ENCODE results near the gene AKIRIN1. TPM values are rescaled to one million over a fixed set of nuclear protein-coding genes. Genes with fewer than 3 reads are reported as not detected.

The AKIRIN1 gene
- total RNA-seq, 1 experiment from 2014 or later, result 60.0 TPM

- no peak overlapping the region for H3K4me3 ChIP-seq (replicated peaks in 1 of 2; ENCODE audit: low read depth in 1 of 2, low read length in 2 of 2)
- no peaks in the 10 kb centered on the region for H3K36me3 ChIP-seq (ENCODE audit: control insufficient read depth in 1 of 2, insufficient read depth in 2 of 2, low read length in 2 of 2)
- no peaks in the 10 kb centered on the region for H3K9me3 ChIP-seq (ENCODE audit: control insufficient read depth in 1 of 2, insufficient read depth in 1 of 2, low read depth in 1 of 2, low read length in 2 of 2)
- CTCF ChIA-PET, result no interaction called here
- peaks cover 4 to 5% of the 10 kb centered on the region in 2 experiments; a peak in 3 of 4 replicates for H3K4me1 ChIP-seq (ENCODE audit: control insufficient read depth in 1 of 2, insufficient read depth in 2 of 2, low read length in 2 of 2)
- H3K9ac ChIP-seq (ENCODE audit: low read length), result no peak overlapping the region
- H3K79me2 ChIP-seq (ENCODE audit: insufficient read depth, low read length), result no peaks in the 10 kb centered on the region
- no peak overlapping the region for H2AFZ ChIP-seq (ENCODE audit: low read depth, low read length, poor library complexity, severe bottlenecking)
- no peaks in the 10 kb centered on the region for H3K27me3 ChIP-seq (ENCODE audit: insufficient read depth, low read length)
- no peaks in the 10 kb centered on the region for H3K9me2 ChIP-seq (ENCODE audit: insufficient read depth)
- DNase-seq (ENCODE audit: low read depth, low spot score), result no peak
- intact Hi-C loops (cut with micrococcal nuclease), result no loop called here
- no peak for ATAC-seq
- POLR2A ChIA-PET, result interaction anchor here (0.6 to 1.5 kb wide), 2 partner anchors 17 to 23 kb away, joined by 3 read pairs; partner anchors contain the start of gene NDUFS5
- no TSS peak for BruUV-seq (replicated peaks)
- no peak overlapping the region for H3K27ac ChIP-seq (ENCODE audit: low read depth, low read length)
- TF ChIP-seq JUND (IDR thresholded peaks at IDR 0.05) (no peak), CTCF (IDR thresholded peaks at IDR 0.05 in 2 of 3, conservative IDR thresholded peaks at IDR 0.05 in 1 of 3; ENCODE audit: borderline replicate concordance in 1 of 3, insufficient read depth in 1 of 3, low read depth in 2 of 3, low read length in 2 of 3) (no peak), POLR2A (IDR thresholded peaks at IDR 0.05; ENCODE audit: borderline replicate concordance, extremely low read depth, insufficient read depth, insufficient read length) (no peak), EGR1 (IDR thresholded peaks at IDR 0.05; ENCODE audit: low read depth) (no peak), FOSL1 (IDR thresholded peaks at IDR 0.05; ENCODE audit: low read depth) (no peak), CBX3 (IDR thresholded peaks at IDR 0.05; ENCODE audit: low read depth) (no peak), ZBTB33 (IDR thresholded peaks at IDR 0.05; ENCODE audit: extremely low read depth, insufficient replicate concordance, low read length) (no peak), RAD21 (IDR thresholded peaks at IDR 0.05; ENCODE audit: low read depth) (no peak), YY1 (IDR thresholded peaks at IDR 0.05; ENCODE audit: extremely low read depth, insufficient replicate concordance, low read depth, low read length) (no peak), ELF1 (IDR thresholded peaks at IDR 0.05; ENCODE audit: borderline replicate concordance, low read depth) (no peak), SP1 (IDR thresholded peaks at IDR 0.05; ENCODE audit: low read depth) (no peak)
- H3K4me2 ChIP-seq (ENCODE audit: low read length), result no peak overlapping the region
- H4K20me1 ChIP-seq (ENCODE audit: insufficient read depth), result no peaks in the 10 kb centered on the region
- RAD21 ChIA-PET (ENCODE audit: low non-redundant PET in 1 of 2, low total read pairs in 2 of 2, uncharacterized antibody in 2 of 2, unreplicated experiment in 2 of 2), result no interaction called here
Measured at GRCh38 chr1:39048745-39049370, 57.8 kb downstream of the AKIRIN1 start.
